Lung microvascular endothelial cell (primary cell): Measurements from ENCODE around the gene SOSTDC1. TPM values are rescaled to one million over a fixed set of nuclear protein-coding genes. Genes with fewer than 3 reads are reported as not detected.
A peak's percentile ranks its signal among the peaks of the same experiment; 100 is the strongest.
"Not testable (repeated sequence)": the region's sequence is repeated elsewhere in the genome, so short reads cannot be mapped to it uniquely, and the experiment has no call there.

Source experiments
- DNase-seq, 2 donors: peaks; one replicate each; pipeline versions ENCODE4 v3.0.0 to v3.0.0-alpha.2; 2010; ENCODE audit warnings: low read depth in 2 of 2
- total RNA-seq: library from RNA; depleted of rRNA; stranded (reverse); fragments of >200 nt; gene quantifications from 2 replicates; pipeline ENCODE4 v1.2.1, GENCODE V29; 2014

Gene SOSTDC1
- total RNA-seq, 1 donor from 2014 or later, result not detected

- DNase-seq, result no peak
These were observed 3.1 kb downstream of the SOSTDC1 start for GRCh38 chr7:16462431-16462889.

DNA sequence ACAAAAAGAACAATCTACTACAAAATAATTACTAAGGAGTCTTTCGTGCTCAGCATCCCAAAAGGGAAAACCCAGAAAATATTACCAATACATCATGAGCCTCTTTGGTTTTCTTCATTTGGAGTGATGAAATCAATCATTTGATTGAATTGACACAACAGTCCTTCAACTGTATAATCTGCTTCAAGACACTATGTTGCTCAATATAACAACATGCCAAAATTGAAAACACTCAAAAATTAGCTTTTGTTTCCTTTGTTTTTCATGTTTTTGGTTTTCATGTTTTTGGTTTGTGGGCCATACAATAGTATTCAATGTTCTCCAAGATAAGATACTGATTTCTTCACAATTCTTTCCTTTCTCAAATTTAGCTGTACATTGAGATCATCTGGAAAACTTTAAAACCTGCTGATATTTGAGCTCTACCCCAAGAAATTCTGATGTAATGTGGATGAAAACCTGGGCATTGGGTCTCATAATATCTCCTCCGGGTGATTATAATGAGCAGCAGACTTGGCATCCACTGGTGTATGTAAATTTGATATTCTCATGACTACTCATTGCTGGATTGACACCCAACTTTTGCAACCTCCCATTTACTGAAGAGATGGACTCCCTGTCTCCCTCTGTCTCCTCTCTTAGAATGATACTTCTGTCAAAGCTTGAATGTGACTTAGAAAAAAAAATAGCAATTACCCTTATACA lies 4.6 kb downstream of the SOSTDC1 start:
- no peak for DNase-seq

DNA sequence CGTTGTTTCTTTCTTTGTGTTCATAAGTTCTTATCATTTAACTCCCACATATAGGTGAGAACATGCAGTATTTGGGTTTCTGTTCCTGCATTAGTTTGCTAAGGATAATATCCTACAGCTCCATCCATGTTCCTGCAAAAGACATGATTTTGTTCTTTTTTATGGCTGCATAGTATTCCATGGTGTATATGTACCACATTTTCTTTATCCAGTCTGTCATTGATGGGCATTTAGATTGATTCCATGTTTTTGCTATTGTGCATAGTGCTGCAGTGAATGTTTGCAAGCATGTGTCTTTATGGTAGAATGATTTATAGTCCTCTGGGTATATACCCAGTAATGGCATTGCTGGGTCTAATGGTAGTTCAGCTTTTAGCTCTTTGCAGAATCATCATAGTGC lies 9.2 kb downstream of the SOSTDC1 start:
- not testable (repeated sequence) for DNase-seq

- DNase-seq, result no peak
These were observed 9.9 kb downstream of the SOSTDC1 start for GRCh38 chr7:16455591-16455990.

DNA sequence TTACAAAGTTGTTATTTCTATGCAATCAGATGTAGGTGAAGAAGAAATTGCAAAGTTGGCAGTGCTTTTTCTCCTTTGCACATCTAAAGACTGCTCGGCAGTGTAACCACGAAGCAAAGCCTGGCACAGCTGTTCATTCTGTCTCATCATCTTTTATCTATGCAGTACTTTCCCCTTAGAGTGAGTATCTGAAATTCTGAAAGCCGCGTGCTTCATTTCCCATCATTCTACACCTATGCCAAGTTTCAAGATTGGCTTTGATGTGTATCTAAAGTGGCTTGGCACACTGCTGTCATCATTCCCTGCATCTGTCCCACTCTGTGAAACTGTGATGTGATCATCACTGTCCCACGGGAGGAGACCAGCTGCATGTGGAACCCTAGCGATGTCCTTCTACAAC lies 15.2 kb downstream of the SOSTDC1 start:
- DNase-seq, result no peak

GRCh38 chr7:16447876-16448275 lies 17.7 kb downstream of the SOSTDC1 start:
- DNase-seq, result peak in 1 of 2 donors; percentile 7

GRCh38 chr7:16446508-16446907 lies 19.0 kb downstream of the SOSTDC1 start:
- DNase-seq, result no peak

DNA sequence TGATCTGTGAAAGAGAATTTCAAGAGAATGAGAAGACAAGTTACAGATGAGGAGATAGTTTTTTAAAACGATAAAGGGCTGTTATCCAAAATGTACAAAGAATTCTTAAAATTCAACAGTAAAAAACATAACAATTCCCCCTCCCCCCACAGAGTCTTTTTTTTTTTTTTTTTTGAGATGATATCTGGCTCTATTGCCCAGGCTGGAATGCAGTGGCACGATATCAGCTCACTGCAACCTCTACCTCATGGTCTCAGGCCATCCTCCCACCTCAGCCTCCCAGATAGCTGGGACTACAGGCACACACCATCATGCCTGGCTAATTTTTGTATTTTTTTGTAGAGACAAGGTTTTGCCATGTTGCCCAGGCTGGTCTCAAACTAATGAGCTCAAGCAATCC lies 21.7 kb downstream of the SOSTDC1 start:
- not testable (repeated sequence) for DNase-seq

DNA sequence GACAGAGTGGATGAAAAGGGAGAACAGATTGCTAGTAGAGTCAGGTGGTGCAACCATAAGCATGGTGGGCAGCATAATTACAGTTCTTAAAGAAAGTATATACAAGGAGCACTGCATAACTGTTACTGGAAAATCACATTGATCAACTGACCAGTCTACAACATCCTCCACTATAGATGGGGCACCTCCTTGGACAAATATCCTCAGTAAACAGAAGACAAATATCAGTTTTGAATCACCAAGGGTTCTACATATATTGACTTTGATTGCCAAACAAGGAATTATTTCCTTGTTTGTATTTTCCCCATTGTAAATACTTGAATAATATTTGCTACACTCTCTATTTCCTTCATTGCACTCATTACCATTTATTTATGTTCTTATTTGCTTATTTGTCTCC lies 26.6 kb downstream of the SOSTDC1 start:
- DNase-seq, result no peak

DNA sequence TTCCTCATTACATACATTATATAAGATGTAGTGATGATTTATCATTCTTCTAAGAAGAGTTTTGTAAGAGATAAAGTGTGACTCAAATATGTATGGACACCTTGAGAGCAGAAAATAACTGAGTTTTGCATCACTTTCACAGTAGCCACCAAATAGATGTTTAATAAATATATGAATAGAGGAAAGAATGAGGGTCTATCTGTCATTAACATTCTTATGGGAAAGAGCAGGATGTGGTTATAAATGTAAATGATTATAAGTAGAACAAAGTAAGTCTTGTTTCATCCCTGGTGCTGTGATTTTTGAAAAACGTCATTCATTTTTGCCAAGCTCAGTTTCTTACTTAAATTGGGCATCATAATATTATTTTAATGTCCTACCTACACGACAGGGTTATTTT lies 29.2 kb downstream of the SOSTDC1 start:
- DNase-seq, result no peak

GRCh38 chr7:16433568-16434122 lies 31.9 kb downstream of the SOSTDC1 start:
- DNase-seq, result peak; percentile 4 to 17

DNA sequence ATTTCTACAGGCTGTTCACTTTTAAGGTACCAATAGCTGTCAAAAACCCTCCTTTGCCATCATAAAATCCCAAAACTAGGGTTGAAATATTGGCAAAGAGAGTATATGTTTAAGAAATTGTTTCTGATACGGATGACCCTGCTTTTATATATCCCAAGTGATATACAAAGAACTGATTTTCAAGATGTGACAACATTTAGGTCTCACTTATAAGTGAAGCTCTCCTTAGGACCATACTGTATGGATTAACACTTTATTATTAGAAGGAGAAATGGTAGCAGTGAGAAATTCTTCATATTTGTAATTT lies 33.2 kb downstream of the SOSTDC1 start:
- no peak for DNase-seq

- DNase-seq, result peak; percentile 13 to 16
These were observed 33.7 kb downstream of the SOSTDC1 start for GRCh38 chr7:16431646-16432424.

GRCh38 chr7:16430133-16430532 lies 35.4 kb downstream of the SOSTDC1 start:
- DNase-seq, result peak in 1 of 2 donors; percentile 58

GRCh38 chr7:16428672-16429071 lies 36.9 kb downstream of the SOSTDC1 start:
- DNase-seq, result peak in 1 of 2 donors; percentile 61

DNA sequence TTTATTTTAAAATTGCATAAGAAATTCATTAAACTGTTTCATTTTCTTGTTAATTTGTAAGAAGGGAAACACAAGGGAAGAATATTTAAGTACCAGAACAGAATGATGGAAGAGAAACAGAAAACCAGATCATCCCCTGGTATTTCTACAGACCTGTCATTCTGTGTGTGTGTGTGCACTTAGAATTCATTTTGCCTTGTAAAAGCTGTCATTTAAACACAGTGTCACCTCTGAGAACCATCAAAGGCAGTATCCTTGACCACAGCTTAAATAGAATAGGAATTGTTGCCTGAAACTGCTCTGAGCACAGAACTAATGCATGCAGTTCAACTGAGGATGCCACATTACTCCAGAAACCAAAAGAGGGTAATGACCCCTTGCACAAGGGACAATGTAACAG lies 37.4 kb downstream of the SOSTDC1 start:
- DNase-seq, result no peak

DNA sequence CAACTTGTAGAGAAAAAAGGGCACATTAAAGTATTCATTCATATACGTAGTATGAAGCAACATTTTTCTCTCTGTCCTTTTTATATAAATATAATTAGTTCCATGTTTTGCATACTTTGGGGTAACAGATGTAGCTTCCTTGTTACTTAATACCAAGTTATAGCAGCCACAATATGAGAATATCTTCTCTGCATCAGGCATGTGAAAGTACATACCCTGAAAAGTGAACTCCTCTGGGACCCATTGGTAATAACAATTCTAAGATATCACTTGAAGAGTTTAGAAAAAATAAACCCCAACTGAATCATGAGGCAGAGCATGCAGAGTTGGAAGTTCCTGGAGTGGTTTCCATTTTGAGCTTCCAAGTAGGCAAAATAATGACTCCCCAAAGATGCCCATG lies 41.8 kb downstream of the SOSTDC1 start:
- no peak for DNase-seq

- no peak for DNase-seq
These were observed 42.6 kb downstream of the SOSTDC1 start for GRCh38 chr7:16422917-16423316.

DNA sequence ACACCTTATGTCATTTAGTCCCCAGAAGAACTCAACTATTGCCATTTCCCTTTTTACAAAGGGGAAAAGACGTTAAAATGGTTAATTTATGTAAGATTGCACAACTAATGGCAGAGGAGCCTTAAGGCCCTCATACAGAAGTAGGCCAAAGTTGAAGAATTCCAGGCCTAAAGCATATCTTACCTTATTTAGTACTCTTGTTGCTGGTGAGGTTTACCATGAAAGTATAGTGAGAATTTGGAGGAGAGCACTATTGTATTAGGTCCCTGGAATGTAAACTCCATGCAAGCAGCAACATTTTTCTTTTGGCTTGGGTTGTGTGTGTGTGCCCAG lies 43.5 kb downstream of the SOSTDC1 start:
- DNase-seq, result no peak

DNA sequence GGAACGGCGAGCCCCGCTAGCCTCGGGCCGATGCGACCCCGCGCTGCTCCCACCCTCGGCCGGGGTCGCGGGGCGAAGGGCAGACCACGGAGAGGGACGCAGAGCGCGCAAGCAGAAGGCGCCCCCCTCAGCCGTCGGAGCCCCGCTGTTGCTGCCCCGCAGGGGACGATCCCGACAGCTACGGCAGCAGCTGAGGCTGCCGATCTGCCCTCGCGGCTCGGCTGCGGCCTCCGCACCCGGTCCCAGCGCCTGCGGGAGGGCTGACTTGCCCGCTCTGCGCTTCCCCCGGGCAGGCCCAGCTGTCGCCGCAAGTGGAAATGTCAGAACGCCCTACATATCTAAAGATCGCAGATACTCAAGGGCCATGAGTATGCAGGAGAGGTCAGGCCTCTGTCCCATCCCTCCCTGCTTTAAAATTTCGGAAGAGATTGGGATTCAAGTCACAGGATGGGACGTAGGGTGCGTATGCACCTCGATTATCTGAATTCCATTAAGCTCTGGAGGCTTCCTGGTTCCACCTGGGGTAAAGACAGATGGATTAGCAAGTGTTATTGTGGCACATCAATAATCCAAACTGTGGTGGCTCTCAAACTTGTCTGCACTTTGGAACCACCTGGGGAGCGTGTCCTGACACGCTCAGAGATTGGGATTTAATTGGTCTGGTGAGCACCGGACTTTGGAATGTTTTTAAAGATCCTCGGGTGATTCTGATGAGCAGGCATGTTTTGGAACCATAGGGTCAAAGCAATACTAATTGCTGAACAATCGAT lies 44.0 kb downstream of the SOSTDC1 start, which contains the start of gene CRPPA:
TSS of gene CRPPA (minus strand) at position 206 of the 770 bp plus-strand sequence. CDS start 216 bp downstream, outside the sequence.
- peak; percentile 55 to 60 for DNase-seq

- DNase-seq, result peak; percentile 90 to 94
These were observed 44.7 kb downstream of the SOSTDC1 start for GRCh38 chr7:16420649-16421332.

GRCh38 chr7:16420329-16420648 lies 45.2 kb downstream of the SOSTDC1 start:
- DNase-seq, result no peak
